GM10266 (cell line): ENCODE results near the gene ZFAND3.

Source experiments
- DNase-seq: peaks from one replicate; pipeline ENCODE4 v3.0.0; 2012; ENCODE audit errors: extremely low spot score
- CTCF ChIP-seq: IDR thresholded peaks from 2 replicates; pipeline ENCODE4 v1.5.1; 2012; ENCODE audit warnings: mild to moderate bottlenecking, low read depth; ENCODE audit not compliant: control insufficient read depth, insufficient read depth; ENCODE audit errors: missing control alignments

The ZFAND3 gene

GRCh38 chr6:38163186-38164130 lies 343.9 kb downstream of the ZFAND3 start:
- no peak for TF ChIP-seq CTCF

GRCh38 chr6:38164131-38164481 lies 344.6 kb downstream of the ZFAND3 start:
- TF ChIP-seq CTCF, result no peak
- no peak for DNase-seq

More at GRCh38 chr6:38163186-38164130, 343.9 kb downstream of the ZFAND3 start:
- no peak for DNase-seq

- no peak for DNase-seq
- no peak for TF ChIP-seq CTCF
Measured at GRCh38 chr6:38164671-38165108, 345.2 kb downstream of the ZFAND3 start.

- no peak for DNase-seq
- TF ChIP-seq CTCF, result no peak
Measured at GRCh38 chr6:38166411-38167240, 347.1 kb downstream of the ZFAND3 start.

- TF ChIP-seq CTCF, result no peak
- DNase-seq, result no peak
Measured at GRCh38 chr6:38167598-38167997, 348.1 kb downstream of the ZFAND3 start.

- no peak for DNase-seq
- no peak for TF ChIP-seq CTCF
Measured at GRCh38 chr6:38168126-38168525, 348.6 kb downstream of the ZFAND3 start.
